Adipose tissue (tissue), 3 donors: ENCODE measurements around the gene OSBPL5. TPM values are rescaled to one million over a fixed set of nuclear protein-coding genes. Genes with fewer than 3 reads are reported as not detected.

Source experiments
- H3K27ac ChIP-seq: one replicate; pipeline ENCODE4 v1.5.1; 2013; ENCODE audit warnings: low read depth, low read length
- WGBS, 3 donors: extraction: QIAGEN DNeasy Blood & Tissue Kit; methylation state at CpG; one replicate each; pipeline ENCODE4 v1.1.7; 2013; 5-methylcytosine and 5-hydroxymethylcytosine counted together
- polyA plus RNA-seq, 3 donors: library from polyadenylated mRNA; stranded (reverse); fragments of 200-250 nt; gene quantifications; one replicate each; pipeline ENCODE4 v1.2.3, GENCODE V29; 2013
- donor health status: healthy with polysubstance abuse.
- donor health status: Bipolar disorder and iron deficiency.
- donor health status: healthy.

The OSBPL5 gene
- polyA plus RNA-seq, 3 donors: 9.5 to 25.3 (median 19.7) TPM

DNA sequence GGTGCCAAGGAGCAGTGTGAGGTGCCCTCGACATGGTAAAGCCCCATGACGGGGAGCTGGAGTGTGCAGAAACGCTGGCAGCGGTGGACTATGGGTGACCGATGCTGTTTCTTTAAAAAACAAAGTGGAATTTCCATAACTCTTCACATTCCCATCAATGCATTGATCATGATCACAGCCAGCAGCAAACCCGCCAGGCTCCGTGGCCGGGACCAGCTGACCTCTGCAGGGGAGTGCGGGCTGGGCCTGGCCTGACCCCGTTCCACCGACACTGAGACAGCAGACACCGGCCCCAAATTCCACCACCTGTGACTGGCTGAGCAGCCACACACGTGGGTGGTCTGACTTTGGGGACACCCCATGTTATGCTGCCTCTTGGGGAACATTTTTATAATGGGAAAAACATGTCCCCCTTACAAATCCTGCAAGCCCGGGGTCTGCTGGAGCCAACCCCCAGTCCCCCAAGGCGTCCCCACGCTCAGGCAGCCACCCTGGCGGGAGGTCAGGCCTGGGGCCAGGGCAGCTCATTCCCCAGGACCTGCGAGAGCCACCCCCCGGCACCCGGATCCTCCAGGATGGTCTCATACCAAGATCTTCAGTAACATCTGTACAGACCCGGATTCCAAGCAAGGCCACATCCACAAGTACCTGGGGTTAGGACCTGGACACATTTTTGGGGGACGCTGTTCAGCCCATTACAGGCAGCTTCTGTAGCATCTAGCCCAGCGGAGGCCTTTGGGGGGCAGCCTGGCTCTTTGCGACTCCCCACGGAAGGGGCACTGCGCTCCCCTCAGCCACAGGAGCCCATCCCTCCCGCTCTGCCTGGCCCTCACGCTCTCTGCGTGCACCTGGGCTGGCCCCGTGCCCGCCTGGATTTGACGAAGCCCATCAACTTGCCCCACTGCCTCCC is 20.6 kb downstream of the OSBPL5 start:
- 87 to 88% (median 88%) methylated on average over 32 of the region's 32 CpGs for WGBS, 3 donors
- no peak overlapping the region for H3K27ac ChIP-seq

- 91 to 93% (median 92%) methylated on average over 33 to 38 of the region's 38 CpGs for whole genome bisulfite sequencing, 3 donors
- no peak overlapping the region for H3K27ac ChIP-seq
Measured at GRCh38 chr11:3143136-3143880, 21.8 kb downstream of the OSBPL5 start.

DNA sequence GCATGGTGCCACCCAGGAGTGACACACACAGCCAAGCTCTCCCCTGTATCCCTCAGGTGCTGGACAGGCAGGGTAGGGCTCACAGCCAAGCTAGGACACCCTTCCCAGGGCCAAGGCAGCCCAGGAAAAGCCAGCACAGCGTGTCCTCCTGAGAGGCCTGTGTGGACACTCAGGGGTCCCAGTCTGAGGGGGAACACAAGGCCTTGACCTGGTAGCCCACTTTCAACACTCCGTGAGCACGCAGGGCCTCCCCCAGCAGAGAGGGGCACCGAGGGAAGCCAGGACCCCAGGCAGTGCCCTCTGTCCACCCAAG is 24.9 kb downstream of the OSBPL5 start:
- no peak overlapping the region for H3K27ac ChIP-seq
- WGBS, 3 donors: 95 to 100% (median 98%) methylated on average over 4 of the region's 4 CpGs

- 74 to 81% (median 76%) methylated on average over 12 to 15 of the region's 15 CpGs for WGBS, 3 donors
- no peak overlapping the region for H3K27ac ChIP-seq
Measured at GRCh38 chr11:3139481-3140290, 25.4 kb downstream of the OSBPL5 start.

DNA sequence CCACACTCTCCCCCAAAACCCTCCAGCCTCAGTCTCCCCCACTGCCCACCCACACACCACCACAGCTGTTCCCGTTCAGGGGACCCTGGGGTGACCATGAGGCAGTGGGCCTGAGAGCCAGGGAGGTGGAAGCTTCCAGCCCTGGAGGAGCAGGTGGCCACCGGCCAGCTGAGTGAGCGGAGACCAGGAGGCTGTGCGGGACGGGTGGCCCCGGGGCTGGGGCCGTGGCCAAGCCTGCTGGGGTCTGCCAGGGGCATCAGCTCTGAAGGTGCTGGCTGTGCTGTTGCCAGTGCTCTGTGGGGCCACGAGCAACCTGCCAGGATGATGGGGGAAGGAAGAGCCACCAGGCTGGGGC is 26.0 kb downstream of the OSBPL5 start:
- no peak overlapping the region for H3K27ac ChIP-seq
- WGBS, 3 donors: 45 to 80% (median 59%) methylated on average over 8 of the region's 8 CpGs

DNA sequence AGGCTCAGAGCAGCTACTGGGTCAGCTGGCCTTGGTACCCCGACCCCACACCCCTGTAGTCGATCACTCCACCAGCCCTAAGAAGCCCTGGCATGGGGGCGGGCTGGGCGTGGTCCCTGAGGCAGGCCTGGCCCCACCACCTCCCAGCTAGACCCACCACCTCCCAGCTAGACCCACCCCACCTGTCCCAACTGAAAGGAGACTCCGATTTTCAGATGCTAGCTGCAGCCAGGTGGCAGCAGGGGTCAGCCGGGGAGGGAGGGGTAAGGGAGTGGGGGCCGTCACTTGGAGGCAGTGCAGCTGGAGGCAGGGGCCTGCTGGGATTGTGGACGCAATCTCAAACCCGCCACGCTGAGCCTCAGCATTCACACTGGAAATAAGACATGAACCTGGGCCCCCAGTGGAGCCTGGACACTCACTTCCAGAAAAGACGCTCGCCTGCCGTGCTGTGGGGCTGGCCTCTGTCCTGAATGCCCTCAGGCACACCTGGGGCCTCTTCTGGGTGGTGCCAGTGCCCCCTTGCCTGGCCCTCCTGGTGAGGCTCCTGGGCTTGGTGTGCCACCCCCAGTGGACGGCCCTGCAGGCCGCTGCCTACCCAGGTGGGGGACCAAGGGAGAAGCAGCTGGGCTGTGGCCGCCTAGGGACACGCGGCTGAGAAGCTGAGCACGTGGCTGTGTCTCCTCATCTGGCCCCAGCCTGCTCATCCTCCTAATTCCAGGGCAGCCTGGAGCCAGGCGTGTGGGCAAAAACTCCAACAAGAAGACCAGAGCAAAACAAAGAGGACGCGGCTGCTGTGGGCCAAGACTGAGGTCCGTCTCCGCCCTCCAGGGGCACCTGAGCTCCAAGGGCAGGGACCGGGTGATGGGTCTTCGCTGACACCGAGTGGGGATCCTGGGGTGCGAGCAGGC is 26.7 kb downstream of the OSBPL5 start:
- no peak overlapping the region for H3K27ac ChIP-seq
- 69 to 88% (median 77%) methylated on average over 26 to 28 of the region's 28 CpGs for WGBS, 3 donors

GRCh38 chr11:3137486-3138177 is 27.5 kb downstream of the OSBPL5 start:
- WGBS, 3 donors: 71 to 87% (median 73%) methylated on average over 17 of the region's 17 CpGs
- H3K27ac ChIP-seq: no peak overlapping the region

GRCh38 chr11:3136546-3137455 is 28.3 kb downstream of the OSBPL5 start:
- no peak overlapping the region for H3K27ac ChIP-seq
- 73 to 96% (median 75%) methylated on average over 13 of the region's 13 CpGs for WGBS, 3 donors

DNA sequence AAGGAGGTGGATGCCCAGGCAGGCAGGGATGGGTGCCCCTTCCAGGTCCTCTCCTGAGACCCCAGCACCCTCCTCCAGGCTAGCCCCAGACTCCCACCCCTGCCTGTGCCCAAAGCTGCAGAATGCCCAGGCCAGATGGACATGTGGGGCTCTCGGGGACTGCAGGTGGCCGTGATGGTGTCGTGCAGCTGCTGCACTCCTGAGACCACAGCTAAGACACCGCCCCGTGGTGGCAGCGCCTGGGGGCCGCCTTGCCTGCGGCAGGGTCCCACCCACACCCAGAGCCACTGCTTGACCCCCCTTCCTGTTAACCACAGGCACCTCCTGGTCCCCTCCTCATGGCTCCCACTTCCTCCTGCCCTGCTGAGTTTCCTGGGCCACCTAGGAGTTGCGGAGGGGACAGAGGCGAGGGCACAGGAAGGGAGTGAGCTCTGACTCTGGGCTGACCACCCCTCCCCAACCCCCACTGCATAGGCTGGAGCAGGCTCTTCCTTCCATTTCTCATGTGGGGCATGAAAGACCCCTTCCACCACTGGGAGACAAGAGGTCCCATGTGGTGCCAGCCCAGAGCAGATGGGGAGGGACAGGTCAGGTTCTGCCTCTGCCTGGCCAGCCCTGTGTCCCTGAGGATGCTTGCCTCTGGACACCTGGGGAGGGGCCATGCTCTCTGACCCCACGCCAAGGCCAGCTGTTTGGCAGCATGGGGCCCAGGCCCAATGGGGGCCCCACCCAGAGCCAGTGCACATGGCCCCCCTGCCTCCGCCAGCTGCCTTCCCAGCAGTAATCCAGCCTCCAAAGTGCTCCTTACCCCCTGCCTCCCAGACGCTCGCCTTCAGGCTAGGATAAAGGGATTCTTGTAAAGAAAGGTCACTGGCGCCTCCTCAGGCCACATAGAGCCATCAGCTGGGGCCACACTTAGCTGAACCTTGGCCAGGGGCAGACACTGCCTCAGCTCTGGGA is 29.3 kb downstream of the OSBPL5 start:
- H3K27ac ChIP-seq: no peak overlapping the region

DNA sequence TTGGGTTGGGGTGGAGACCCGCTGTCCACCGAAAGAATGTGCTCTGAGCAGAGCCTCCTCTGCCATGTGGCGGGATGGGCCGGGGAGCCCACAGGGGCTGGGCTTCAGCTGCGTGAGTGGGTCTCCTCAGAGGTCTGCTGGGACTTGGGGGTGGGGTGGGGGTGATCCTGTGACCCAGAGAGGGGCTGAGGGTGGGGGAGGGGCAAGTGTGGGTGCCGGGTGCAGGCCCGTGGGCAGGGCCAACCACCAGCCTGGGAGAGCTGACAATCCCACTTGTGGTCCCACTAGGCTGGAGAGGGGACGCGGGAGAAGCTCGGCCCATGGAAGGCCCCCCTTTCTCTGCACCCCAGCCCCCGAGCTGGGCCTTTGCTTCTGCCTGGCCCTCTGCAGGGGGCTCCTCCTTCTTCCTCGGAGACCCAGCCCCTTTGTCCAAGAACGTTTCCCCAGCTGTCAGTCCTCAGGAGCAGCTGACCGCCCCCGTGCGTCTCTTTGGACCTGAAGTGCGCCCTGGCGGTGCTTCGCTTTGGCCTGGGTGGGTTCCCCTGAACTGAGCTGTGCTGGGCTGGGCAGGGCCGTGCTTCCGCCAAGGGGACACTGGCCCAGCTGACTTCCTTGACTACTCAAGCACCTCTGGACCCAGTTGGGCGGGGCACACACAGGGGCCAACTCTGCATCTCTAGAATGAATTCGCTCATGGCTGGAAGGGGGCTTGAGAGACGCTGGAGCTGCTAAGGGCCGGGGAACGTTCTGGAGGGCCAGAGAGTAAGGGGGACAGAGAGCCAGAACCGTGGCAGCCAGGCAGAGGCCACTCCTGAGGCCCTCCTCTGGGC is 30.2 kb downstream of the OSBPL5 start:
- no peak overlapping the region for H3K27ac ChIP-seq
- 64 to 82% (median 66%) methylated on average over 27 of the region's 27 CpGs for WGBS, 3 donors

More for the DNA sequence above, 29.3 kb downstream of the OSBPL5 start:
- 58 to 80% (median 68%) methylated on average over 15 of the region's 15 CpGs for WGBS, 3 donors

GRCh38 chr11:3134218-3134621 is 30.9 kb downstream of the OSBPL5 start:
- 66 to 75% (median 75%) methylated on average over 4 of the region's 4 CpGs for WGBS, 3 donors

DNA sequence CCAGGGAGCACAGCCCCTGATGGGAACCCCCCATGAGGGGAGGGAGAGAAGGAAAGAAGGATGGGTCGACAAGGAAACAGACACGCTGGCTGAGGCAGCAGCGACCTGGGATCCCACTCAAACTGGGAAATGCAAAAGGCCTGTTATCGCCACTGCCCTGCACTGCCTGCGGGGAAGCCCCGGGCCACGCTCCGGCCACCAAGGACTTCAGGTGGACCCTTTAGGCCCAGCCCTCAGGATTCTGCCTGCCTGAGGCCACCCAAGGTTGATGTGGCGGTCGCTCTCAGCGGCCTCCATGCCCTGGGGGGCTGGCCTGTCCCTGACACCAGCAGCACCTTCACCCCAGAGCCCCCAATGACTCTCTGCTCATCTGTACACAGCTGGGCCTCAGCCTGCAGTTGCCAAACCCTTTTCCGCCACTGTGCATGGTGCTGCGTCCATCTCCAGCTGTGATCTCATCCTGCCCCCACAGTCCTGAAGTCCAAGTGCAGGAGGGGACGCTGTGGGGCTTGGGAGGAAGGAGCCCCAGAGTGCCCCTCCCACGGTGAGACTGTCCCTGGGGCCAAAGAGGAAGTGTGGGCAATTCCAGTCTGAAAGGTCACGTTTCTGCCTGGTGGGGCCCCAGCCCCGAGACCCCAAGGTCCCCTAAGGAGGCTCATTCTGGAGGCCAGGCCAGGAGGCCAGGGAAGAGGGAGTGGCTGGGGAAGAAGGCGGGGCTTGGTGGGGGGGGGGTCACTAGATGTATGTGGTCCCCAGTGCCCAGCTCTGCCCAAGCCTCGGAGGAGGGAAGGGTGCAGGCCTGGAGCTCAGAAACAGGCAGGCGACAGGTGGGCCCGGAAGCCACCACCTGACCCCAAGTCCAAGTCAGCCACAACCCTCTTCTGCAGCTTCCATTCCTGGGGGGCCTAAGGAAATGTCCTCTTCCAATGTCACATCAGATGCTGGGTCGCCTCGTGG is 31.6 kb downstream of the OSBPL5 start:
- WGBS, 3 donors: 77 to 87% (median 78%) methylated on average over 18 to 23 of the region's 23 CpGs
- no peak overlapping the region for H3K27ac ChIP-seq

More at GRCh38 chr11:3134218-3134621, 30.9 kb downstream of the OSBPL5 start:
- no peak overlapping the region for H3K27ac ChIP-seq

GRCh38 chr11:3132831-3133260 is 32.3 kb downstream of the OSBPL5 start:
- H3K27ac ChIP-seq: no peak overlapping the region
- WGBS, 3 donors: 90 to 93% (median 90%) methylated on average over 8 of the region's 8 CpGs
